NCI-H446 (cell line): ENCODE data around the gene IL15.

ENCODE experiments used
- DNase-seq, 2 experiments: peaks; one replicate each; lab custom pipeline; 2025; lab: John Stamatoyannopoulos, UW

IL15 gene

DNA sequence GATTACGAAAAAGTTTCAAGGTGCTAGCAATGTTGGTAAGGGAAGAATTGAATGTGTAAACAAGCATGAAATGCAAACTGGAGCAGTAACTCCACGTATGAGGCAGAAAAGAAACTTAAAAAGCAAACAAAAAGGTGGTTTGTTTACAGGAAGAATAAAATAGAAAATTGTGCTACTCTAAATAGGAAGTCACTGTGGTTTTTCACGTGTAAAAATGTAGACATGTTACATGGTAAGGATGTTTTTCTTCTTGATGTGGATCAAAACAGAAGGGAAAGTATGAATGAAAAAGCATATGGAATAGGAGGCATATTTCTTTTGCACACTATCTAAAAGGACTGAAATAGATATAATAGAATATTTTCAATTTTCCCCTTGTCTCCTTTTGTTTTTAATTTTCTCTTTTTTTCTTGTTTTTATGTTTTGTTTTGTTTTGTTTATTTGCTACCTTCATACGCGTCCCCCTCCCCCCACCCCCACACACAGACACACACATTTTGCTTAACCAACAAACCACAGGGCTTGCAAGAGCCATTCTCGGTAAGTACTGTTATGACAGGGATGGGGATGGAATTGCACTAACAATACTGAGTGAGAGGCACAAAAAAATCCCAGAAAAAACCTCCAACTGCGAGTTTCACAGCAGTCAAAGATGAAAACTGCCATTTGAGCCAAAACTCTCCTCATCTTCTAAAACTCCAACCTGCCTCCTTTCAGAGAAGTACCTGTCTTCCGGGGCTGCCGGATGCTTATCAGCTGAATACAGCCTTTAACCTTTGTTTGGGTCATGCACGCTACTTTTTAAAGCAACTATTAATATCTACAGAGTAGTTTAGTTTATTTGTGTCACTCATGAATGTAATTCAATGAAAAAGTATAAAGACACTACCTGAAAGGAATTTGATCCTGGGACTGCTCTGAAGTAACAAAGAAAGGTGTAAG lies 135.8 kb downstream of the IL15 start:
- no peak for DNase-seq

DNA sequence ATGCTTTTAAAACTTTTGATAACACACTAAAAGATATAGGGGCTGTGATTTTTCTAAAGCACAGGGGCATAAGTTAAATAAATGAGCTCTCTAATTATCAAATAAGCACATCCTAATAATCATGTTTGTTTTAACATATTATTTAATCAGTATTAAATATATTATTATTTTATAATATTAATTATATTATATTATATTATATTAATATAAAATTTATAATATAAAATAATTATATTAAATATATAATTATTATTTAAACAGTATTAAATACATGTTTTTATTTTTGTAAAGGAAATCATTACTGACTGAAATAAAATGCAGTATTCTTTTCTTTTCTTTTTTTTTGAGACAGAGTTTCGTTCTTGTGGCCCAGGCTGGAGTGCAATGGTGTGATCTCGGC lies 136.5 kb downstream of the IL15 start:
- no peak for DNase-seq

DNA sequence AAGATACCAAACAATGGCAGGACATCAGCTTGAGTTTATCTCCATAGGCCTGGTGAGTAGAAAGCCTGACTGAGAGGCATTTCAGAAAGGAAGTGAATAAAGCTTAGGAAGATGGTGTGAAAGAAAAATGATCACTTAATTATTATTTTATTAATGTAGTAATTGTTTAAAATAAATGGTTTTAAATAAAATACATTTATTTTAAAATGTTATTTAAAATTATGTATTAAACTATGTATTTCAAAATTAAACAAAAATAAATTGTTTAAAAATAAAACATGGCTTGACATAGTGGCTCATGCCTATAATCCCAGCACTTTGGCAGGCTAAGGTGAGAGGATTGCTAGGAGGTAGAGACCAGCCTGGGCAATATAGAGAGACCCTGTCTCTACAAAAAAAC lies 145.8 kb downstream of the IL15 start:
- DNase-seq, result no peak
